Gastrocnemius medialis (tissue), 4 donors: ENCODE results near the gene TBX1. TPM values are rescaled to one million over a fixed set of nuclear protein-coding genes. Genes with fewer than 3 reads are reported as not detected.

Experiments used
- ATAC-seq, 2 donors: fragments of 150-250 bp; one replicate each; pipeline ENCODE4 v1.9.1; 2016
- DNase-seq, 2 donors: peaks; one replicate each; pipeline ENCODE4 v3.0.0-alpha.2; 2019
- H3K27ac ChIP-seq, 4 donors: fragments of 200-600 bp; sonication (generic); 1 replicate in 1 of 4; 2 replicates in 3 of 4; pipeline ENCODE4 v1.5.1; 2016 to 2018; ENCODE audit warnings: mild to moderate bottlenecking in 2 of 4, moderate library complexity in 1 of 4
- H3K27me3 ChIP-seq, 3 donors: fragments of 200-600 bp; sonication (generic) in 2 of 3; 1 replicate in 1 of 3; 2 replicates in 2 of 3; pipeline versions ENCODE4 v1.5.1 to v1.6.0; 2016 to 2019; ENCODE audit warnings: mild to moderate bottlenecking in 1 of 3, moderate library complexity in 1 of 3
- H3K36me3 ChIP-seq, 2 donors: fragments of 200-600 bp; sonication (generic) in 1 of 2; one replicate each; pipeline ENCODE4 v1.5.1; 2017 to 2018
- H3K4me1 ChIP-seq, 2 donors: fragments of 200-600 bp; sonication (generic) in 1 of 2; one replicate each; pipeline ENCODE4 v1.5.1; 2016 to 2017; ENCODE audit warnings: mild to moderate bottlenecking in 2 of 2
- H3K4me3 ChIP-seq, 4 donors: fragments of 200-600 bp; sonication (generic) in 3 of 4; 1 replicate in 1 of 4; 2 replicates in 3 of 4; pipeline ENCODE4 v1.5.1; 2016 to 2019; ENCODE audit warnings: mild to moderate bottlenecking in 2 of 4
- H3K9me3 ChIP-seq, 3 donors: fragments of 200-600 bp; sonication (generic) in 2 of 3; 1 replicate in 1 of 3; 2 replicates in 2 of 3; pipeline ENCODE4 v1.5.1; 2016 to 2019
- CTCF ChIP-seq, 5 experiments: fragments of 450-650 bp in 3 of 5; fragments of 200-600 bp in 2 of 5; sonication (generic) in 2 of 5; IDR thresholded peaks in 4 of 5; conservative IDR thresholded peaks in 1 of 5; 1 replicate in 4 of 5; 2 replicates in 1 of 5; pipeline ENCODE4 v1.5.1; 2016 to 2019; ENCODE audit warnings: antibody characterized with exemption in 5 of 5, mild to moderate bottlenecking in 3 of 5, moderate library complexity in 3 of 5
- POLR2A ChIP-seq, 2 donors: fragments of 450-650 bp; IDR thresholded peaks; one replicate each; pipeline ENCODE4 v1.6.1; 2017; ENCODE audit warnings: antibody characterized with exemption in 2 of 2, mild to moderate bottlenecking in 2 of 2, moderate library complexity in 2 of 2
- in situ Hi-C, 4 donors: fragments of 200-750 bp; cut with MboI; loops; one replicate each; pipeline versions ENCODE4 v1.15.0 to v1.8.0; 2017; ENCODE audit warnings: low sequenced_read_pairs in 4 of 4
- intact Hi-C: fragments of 100-400 bp; cut with DNase I; formaldehyde crosslinking; loops from one replicate; pipeline ENCODE4 v1.15.1; 2023; ENCODE audit warnings: low total_unique reads
- total RNA-seq, 4 donors: library from RNA; depleted of rRNA; stranded (reverse); fragments of >200 nt; gene quantifications; one replicate each; pipeline versions ENCODE4 v1.1.0 to v1.2.3, GENCODE V29; 2016

Gene TBX1
- total RNA-seq, 4 donors from 2014 or later: 27.9 to 38.9 (median 36.3) TPM

GRCh38 chr22:19814428-19814827 is 53.9 kb downstream of the TBX1 start:
- TF ChIP-seq POLR2A (IDR thresholded peaks at IDR 0.05) (no peak), CTCF (IDR thresholded peaks at IDR 0.05 in 4 of 5, conservative IDR thresholded peaks at IDR 0.05 in 1 of 5) (no peak)
- H3K4me3 ChIP-seq: no peak overlapping the region
- no peaks in the 10 kb centered on the region for H3K36me3 ChIP-seq
- H3K27ac ChIP-seq: no peak overlapping the region
- H3K27me3 ChIP-seq: no peaks in the 10 kb centered on the region
- DNase-seq (no peak), ATAC-seq (no peak)
- intact Hi-C loops (no loop called here), in situ Hi-C loops (no loop called here)
- no peaks in the 10 kb centered on the region for H3K4me1 ChIP-seq
- no peaks in the 10 kb centered on the region for H3K9me3 ChIP-seq

GRCh38 chr22:19815093-19815822 is 54.7 kb downstream of the TBX1 start:
- Histone ChIP-seq H3K27ac (no peak overlapping the region), H3K36me3 (no peaks in the 10 kb centered on the region), H3K4me1 (no peaks in the 10 kb centered on the region), H3K9me3 (no peaks in the 10 kb centered on the region), H3K27me3 (no peaks in the 10 kb centered on the region), H3K4me3 (no peak overlapping the region)
- intact Hi-C loops (no loop called here), in situ Hi-C loops (no loop called here)
- ATAC-seq (no peak), DNase-seq (no peak)
- TF ChIP-seq CTCF (IDR thresholded peaks at IDR 0.05 in 4 of 5, conservative IDR thresholded peaks at IDR 0.05 in 1 of 5): no peak

GRCh38 chr22:19815823-19816290 is 55.3 kb downstream of the TBX1 start:
- in situ Hi-C loops: no loop called here
- H3K9me3 ChIP-seq: no peaks in the 10 kb centered on the region
- no peaks in the 10 kb centered on the region for H3K36me3 ChIP-seq
- H3K4me1 ChIP-seq: no peaks in the 10 kb centered on the region
- H3K27ac ChIP-seq: no peak overlapping the region
- H3K4me3 ChIP-seq: no peak overlapping the region
- no peak for DNase-seq
- H3K27me3 ChIP-seq: no peaks in the 10 kb centered on the region
- no peak for TF ChIP-seq CTCF (IDR thresholded peaks at IDR 0.05 in 4 of 5, conservative IDR thresholded peaks at IDR 0.05 in 1 of 5)
- no peak for TF ChIP-seq POLR2A (IDR thresholded peaks at IDR 0.05)
- ATAC-seq: no peak
- intact Hi-C loops: no loop called here

- Histone ChIP-seq H3K9me3 (no peaks in the 10 kb centered on the region), H3K4me1 (no peaks in the 10 kb centered on the region), H3K27me3 (no peaks in the 10 kb centered on the region), H3K4me3 (no peak overlapping the region), H3K36me3 (no peaks in the 10 kb centered on the region), H3K27ac (no peak overlapping the region)
- DNase-seq (no peak), ATAC-seq (no peak)
- in situ Hi-C loops: no loop called here
- intact Hi-C loops: no loop called here
- TF ChIP-seq POLR2A (IDR thresholded peaks at IDR 0.05): no peak
Measured at GRCh38 chr22:19816372-19817119, 56.0 kb downstream of the TBX1 start.

Other genes starting within 250 kb of the TBX1 start
- 100 to 1,000 TPM in 2 of 4 donors, 10 to 100 TPM in 2; 40.4 to 108 (median 89.6) TPM for gene CLDN5, start 236.4 kb upstream of the TBX1 start, total RNA-seq
- gene SEPTIN5, start 46.3 kb upstream of the TBX1 start, total RNA-seq: 10 to 100 TPM in 2 of 4 donors, 1 to 10 TPM in 2; 5.0 to 15.9 (median 10.2) TPM
- gene GP1BB, start 37.2 kb upstream of the TBX1 start, total RNA-seq: 1 to 10 TPM in 3 of 4 donors, not detected in 1; 1.4 to 3.5 (median 2.3) TPM
- 1 to 10 TPM; 4.4 to 9.6 (median 6.7) TPM for gene GNB1L, start 94.1 kb downstream of the TBX1 start, total RNA-seq
- gene RTL10, start 94.1 kb downstream of the TBX1 start, total RNA-seq: 10 to 100 TPM in 1 of 4 donors, 1 to 10 TPM in 3; 3.5 to 12.8 (median 5.0) TPM
- 100 to 1,000 TPM; 154 to 255 (median 223) TPM for gene COMT, start 181.0 kb downstream of the TBX1 start, total RNA-seq
- 10 to 100 TPM in 3 of 4 donors, 1 to 10 TPM in 1; 9.0 to 18.0 (median 14.4) TPM for gene TXNRD2, start 181.0 kb downstream of the TBX1 start, total RNA-seq